ENCODE measurements around the gene S100A14.
A peak's percentile ranks its signal among the peaks of the same experiment; 100 is the strongest.
"Not testable (repeated sequence)": the region's sequence is repeated elsewhere in the genome, so short reads cannot be mapped to it uniquely, and the experiment has no call there.

Gene S100A14

DNA sequence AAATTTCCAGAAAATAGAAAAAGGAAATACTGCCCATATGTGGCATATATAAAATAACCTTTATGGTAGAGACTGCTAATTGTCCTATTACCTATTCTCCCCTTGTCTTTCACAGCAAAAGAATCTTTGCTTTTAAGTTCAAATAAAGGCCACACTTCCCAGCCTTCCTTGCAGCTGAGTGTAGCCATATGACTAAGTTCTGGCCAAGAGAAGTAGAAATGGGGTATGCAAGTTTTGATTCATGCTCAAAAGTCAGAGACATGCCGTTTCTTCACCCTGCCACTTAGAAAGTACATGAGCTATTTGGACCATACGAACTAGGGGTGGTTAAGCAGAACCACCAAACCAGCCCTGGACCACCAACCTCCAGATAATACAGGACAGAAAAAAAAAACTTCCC lies 32.1 kb downstream of the S100A14 start:
- no peak for DNase-seq

DNA sequence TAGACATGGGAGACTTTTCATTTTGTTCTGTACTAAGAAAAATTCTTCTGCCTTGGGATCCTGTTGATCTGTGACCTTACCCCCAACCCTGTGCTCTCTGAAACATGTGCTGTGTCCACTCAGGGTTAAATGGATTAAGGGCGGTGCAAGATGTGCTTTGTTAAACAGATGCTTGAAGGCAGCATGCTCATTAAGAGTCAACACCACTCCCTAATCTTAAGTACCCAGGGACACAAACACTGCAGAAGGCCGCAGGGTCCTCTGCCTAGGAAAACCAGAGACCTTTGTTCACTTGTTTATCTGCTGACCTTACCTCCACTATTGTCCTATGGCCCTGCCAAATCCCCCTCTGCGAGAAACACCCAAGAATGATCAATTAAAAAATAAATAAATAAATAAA lies 32.6 kb downstream of the S100A14 start:
- DNase-seq: not testable (repeated sequence)

DNA sequence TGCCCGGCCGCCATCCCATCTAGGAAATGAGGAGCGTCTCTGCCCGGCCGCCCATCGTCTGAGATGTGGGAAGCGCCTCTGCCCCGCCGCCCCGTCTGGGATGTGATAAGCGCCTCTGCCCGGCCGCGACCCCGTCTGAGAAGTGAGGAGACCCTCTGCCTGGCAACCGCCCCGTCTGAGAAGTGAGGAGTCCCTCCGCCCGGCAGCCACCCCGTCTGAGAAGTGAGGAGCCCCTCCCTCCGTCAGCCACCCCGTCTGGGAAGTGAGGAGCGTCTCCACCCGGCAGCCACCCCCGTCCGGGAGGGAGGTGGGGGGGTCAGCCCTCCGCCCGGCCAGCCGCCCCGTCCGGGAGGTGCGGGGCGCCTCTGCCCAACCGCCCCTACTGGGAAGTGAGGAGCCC lies 33.3 kb downstream of the S100A14 start:
- DNase-seq: not testable (repeated sequence)

DNA sequence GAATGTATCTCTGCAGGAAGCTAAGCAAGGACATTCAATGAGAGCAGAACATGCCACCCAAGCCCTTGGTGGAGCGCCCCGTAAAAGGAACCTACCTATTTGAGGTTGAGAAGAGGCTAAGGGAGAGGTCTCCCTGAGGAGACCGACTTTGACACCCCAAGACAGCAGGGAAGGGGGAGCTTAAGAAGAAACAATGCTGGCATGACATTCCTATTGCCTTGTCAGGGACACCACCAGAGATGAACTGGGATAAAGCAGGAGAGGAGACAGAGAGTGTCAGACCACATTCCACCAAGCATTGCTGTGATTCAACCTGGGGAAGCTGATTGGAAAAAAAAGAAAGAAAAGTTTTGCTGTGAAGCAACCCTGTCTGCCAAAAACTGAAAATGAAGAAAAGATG lies 37.2 kb downstream of the S100A14 start:
- no peak for DNase-seq

DNA sequence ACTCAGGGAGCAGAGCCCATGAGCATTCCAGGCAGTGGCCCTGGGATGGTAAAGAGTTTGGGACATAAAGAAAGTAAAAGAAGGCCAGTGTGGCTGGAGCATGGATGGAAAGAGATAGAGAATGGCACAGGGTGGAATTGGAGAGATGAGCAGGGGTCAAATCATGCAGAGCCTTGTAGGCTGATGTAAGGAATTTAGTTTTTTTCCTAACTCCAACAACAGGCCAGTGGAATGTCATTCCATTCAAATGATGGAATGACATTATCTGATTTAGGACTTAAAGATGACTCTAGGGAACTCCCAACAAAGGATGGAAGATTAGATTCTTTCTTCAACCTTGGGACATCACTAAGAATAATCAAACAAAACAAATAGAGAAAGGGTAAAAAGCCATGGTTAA lies 37.6 kb downstream of the S100A14 start:
- DNase-seq: peak; percentile 51

DNA sequence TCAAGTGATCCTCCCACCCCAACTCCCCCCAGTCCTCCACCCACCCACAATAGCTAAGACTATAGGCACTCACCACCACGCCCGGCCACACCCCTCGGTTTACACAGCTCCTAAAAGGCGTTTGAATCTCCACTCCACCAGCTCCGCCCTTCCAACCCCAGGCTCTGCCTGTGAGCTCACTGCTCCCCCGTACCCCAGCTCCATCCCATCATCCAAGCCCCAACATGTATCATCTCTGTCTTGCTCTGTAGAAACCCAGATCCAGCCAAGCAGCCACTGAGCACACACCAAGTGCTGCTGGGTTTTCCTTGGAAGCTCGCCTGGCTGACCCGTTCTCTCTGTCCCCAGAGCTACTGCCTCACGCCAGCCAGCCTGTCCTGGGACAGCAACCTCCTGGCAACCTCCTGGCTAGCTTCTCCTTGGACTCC lies 38.5 kb downstream of the S100A14 start:
- DNase-seq: no peak

DNA sequence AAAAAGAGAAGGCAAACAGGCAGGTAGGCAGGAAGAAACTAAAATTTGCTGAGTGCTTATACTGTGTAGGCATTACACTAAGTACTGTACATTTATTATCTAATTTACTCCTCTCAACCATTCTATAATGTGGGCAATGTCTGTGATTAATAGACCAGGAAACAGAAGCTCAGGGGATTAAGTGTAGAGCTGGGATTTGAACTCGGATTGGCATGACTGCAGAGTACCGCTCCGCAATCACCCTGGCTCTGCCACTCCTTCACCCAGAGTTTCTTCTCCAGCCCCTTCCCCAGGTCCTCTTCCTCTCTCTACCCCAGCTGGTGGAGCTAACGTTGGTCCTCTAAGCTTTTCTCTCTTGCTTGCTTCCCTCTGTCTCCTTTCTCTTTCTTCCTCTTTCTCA lies 39.0 kb downstream of the S100A14 start:
- DNase-seq: no peak

DNA sequence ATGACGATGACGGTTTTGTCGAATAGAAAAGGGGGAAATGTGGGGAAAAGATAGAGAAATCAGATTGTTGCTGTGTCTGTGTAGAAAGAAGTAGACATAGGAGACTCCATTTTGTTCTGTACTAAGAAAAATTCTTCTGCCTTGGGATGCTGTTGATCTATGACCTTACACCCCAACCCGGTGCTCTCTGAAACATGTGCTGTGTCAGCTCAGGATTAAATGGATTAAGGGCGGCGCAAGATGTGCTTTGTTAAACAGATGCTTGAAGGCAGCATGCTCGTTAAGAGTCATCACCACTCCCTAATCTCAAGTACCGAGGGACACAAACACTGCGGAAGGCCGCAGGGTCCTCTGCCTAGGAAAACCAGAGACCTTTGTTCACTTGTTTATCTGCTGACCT lies 40.6 kb downstream of the S100A14 start:
- not testable (repeated sequence) for DNase-seq

DNA sequence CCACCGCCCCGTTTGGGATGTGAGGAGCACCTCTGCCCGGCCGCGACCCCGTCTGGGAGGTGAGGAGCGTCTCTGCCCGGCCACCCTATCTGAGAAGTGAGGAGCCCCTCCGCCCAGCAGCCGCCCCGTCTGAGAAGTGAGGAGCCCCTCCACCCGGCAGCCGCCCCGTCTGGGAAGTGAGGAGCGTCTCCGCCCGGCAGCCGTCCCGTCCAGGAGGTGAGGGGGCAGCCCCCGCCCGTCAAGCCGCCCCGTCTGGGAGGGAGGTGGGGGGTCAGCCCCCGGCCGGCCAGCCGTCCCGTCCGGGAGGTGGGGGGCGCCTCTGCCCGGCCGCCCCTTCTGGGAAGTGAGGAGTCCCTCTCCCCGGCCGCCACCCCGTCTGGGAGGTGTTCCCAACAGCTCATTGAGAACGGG lies 41.0 kb downstream of the S100A14 start:
- not testable (repeated sequence) for DNase-seq

DNA sequence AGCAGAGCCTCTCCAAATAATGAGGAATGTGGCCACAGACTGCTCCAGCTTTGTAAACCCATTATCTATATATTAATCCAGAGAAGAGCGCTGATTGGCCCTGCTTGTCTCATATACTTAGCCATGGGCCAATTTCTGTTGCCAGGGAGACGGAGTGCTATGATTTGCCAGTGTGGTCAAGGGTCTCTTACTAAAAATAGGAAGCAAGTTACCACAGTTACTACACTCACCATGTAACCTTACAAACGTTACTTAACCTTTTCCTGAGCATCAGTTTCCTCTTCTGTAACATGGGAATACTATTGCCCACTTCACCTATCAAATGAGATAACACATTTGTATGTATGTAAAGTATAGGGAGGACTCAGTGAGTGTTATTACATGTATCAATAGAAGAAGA lies 42.8 kb downstream of the S100A14 start:
- no peak for DNase-seq

DNA sequence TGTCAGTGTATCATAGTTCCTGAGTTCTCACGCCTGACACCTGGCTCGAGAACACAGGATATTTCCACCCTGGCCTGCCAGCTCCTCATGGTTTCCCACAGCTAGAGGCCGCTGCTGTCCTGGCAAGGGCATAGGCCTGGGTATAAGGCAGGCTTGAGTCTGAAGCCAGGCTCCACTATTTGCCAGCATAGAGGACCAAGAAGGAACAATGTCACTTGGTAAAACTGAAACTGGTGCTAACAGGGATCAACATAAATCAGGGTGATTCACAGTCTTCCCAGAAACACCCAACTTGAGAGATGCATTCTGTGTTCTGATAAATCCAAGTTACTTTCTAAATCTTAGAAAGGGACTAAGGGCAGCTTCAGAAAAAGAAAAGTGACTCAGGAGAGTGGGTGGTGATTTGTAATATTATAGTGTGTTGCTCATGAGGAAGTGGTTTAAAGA lies 43.5 kb downstream of the S100A14 start:
- DNase-seq: peak; percentile 90

DNA sequence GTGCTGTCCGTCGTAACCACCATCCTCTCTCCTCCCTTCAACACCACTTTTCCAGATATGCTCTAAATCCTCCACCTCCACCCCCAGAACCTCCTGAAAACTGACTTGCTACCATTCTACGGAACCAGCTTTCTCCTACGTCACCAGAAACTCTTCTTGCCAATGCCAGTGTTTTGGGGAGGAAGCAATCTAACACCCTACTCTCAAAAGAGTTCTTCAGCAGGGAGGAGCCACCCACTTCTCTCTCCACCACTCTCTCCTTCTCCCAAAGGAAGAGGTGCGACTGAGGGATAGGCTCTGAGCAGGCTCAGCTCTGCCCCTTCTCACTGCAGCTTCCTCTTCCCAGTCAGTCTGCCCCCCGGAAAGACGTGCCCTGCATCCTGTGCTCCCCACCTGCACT lies 44.4 kb downstream of the S100A14 start:
- DNase-seq: no peak

DNA sequence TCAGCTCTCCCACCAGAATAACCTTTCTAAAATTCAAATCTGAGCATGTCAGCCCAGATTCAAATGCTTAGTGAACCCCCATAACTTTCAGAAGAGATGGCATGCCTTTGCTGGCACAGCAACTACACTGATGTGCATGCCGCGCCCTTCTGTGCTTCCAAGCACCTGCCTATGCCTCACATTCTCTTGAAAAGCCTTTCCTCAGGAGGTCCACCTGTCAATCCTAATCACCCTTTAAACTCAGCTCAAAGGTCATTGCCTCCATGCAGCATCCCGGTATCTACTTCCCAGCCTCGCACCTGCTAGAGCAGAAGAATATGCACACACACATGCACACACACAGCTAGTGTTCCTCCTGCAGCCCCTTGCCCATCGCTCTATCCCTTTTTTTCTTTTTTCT lies 45.3 kb downstream of the S100A14 start:
- DNase-seq: no peak

DNA sequence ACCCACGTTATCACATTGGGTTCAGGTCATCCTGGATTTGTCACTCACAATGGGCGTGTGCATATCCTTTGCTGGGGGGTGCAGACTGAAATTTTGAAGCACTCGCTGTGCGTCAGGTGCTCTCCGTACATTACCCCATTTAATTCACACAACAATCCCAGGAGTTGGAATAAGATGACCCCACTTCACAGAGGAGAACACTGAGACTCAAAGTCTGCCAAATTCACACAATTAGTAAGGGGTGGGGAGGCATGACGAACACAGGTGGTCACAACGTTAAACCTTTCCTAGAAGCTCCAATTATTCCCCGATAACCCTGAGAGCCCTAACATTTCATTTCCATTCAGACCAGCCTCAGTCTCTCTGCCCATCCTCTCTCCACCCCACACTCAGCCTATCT lies 46.7 kb downstream of the S100A14 start:
- DNase-seq: no peak

DNA sequence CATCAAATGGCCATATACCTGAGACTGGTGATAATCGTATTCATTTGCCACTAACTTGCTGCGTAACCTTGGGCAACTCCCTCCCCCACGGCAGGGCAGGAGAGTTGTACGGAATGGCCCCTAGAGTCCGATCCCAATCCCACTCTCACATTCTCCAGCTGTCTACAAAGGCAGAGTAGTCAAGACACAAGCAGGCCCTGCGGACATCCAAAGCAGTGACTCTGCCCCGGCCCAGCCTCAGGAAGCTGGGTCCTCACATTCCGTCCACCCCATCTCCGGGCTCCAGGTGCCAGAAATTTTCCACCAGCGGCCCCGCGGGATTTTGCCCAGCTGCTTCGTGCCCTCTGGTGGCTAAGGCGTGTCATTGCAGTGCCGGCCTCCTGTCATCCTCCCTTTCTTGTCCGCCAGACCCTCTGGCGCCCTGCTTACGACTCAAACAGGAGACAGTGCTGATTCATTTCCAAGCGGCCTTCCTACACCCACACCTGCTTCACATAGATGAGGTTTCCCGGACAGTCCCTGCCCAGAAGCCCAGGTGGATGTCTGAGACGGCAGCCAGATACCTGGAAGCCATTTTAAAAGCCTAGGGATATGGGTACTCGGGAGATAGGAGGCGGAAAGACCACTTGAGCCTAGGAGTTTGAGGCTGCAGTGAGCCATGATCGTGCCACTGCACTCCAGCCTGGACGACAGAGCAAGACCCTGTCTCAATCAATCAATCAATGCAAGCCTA lies 47.6 kb downstream of the S100A14 start:
- DNase-seq: peak; percentile 93

DNA sequence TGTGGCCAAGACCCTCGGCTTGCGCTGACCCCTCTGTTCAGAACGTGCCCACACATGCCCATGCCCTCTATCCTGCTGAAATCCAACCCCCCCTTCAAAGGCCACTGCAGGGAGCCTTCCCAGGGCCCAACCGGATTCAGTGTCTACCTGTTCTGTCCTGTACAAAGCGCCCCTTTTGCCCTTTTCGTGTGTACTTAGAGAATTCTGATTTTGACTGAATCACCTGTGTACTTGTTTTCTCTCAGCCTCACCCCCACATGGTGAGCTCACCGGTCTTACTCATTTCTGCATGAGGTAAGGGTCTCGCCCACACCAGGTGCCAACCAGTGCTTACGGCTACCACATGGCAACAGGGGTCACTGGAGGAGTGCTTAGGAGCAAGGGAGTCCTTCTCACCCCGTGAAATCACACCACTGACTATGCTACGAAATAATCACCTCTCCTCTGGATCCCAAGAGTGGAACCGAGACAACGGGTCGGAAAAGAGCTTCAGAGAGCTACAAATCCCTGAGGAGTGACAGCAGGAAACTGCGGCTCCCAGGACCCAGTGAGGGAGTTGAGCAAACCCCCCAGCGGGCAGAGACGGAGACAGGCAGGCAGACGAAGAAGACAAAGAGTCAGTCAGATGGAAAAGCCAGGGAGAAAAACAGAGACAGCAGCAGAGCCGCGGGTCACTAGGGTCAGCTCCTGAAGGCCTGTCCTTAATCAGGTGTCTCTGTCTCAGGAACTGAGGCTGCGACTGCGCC lies 48.3 kb downstream of the S100A14 start:
- peak; percentile 92 for DNase-seq

DNA sequence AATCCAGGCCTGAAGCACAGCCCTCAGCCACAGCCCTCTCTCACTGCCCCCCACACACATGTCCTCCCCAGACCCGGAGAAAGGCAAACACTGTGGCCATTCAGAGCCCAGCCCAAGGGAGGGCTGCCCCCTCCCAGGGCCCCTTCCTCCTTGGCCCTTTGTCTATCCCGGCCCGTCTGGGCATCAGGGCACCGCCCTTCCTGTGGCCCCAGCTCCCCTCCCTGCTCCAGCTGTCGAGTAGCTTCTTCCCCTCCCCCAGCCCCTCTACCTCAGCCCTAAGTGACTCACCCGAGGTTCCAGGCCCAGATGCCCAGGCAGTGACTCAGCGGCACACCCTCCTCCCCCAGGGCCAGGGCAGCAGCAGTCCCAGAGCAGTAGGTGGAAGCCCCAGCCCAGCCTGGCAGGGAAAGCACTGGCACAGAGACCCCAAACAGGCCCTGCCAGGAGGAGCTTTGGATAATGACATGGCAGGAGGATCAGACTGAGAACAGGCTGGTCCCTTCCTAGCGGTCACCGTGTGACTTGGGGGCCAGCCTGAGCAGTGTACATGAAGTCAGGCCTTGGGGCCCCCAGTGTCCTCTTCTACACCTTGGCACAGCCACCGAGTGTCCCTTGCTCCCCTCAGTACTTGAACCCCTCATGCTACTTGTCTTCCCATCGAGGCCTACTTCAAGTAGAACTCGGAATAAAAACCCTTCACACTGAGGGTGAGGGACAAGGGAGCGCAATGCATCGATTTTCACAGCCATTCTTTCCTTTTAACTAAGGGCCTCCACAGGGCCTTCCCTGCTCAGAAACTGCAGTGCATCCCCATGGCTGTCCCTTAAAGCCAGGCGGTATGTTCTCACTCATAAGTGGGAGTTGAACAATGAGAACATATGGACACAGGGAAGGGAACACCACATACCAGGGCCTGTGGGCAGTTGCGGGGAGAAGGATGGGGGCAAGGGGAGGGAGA lies 49.4 kb downstream of the S100A14 start:
- peak; percentile 99 for DNase-seq

DNA sequence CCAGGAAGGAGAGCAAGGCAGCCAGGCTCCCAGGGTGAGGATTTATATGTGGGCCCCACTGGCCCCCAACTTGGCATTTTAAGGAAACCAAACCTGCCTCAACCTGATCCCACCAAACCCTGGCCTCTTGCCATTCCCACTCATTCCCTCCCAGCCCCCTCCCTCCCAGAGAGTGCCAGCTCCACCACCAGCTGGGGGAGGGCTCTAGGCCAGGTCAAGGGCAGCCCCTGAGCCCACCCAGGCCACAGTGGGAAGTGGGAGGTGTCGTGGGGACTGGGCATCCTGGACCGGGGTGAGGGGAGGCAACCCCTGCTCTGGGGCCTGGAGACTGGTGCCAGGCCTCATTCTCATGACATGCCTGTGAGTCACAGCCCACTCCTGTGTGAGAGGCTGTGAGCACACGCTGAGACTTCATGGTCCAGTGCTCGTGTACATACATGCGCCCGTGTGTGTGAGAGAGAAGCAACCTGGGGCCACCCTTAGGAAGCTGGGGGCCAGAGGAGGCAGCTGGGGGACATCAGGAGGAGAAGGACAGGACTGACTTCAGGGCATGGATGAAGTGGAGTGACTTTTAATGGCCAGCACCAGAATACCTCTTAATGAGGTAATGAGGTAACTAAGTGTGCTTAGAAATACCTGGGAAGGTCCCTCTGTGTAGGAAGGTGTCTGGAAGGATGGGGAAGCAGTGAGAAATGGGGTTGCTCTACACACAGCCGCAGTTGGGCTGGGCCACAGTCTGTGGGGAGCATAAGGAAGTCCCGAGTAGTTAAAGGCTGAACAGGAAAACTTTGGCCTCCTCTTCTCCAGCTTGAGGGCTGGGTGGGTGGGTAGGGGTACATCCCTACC lies 50.4 kb downstream of the S100A14 start, which contains the start of gene S100A2:
Gene S100A2 (minus strand): TSS at position 316 of the 846 bp plus-strand sequence. CDS start 1,967 bp downstream, outside the sequence.
- peak; percentile 92 for DNase-seq

All from kidney glomerular epithelial cell (primary cell).